Kidney epithelial cell (primary cell): ENCODE measurements around the gene CFAP61. TPM values are rescaled to one million over a fixed set of nuclear protein-coding genes. Genes with fewer than 3 reads are reported as not detected.

Source experiments
- DNase-seq: peaks from one replicate; pipeline ENCODE4 v3.0.0-alpha.2; 2010; ENCODE audit warnings: low read depth
- H3K27me3 ChIP-seq: 2 replicates; pipeline ENCODE4 v1.6.0; 2011; ENCODE audit warnings: low read length; ENCODE audit not compliant: control insufficient read depth, insufficient read depth
- H3K36me3 ChIP-seq: 2 replicates; pipeline ENCODE4 v1.5.1; 2011; ENCODE audit warnings: low read length; ENCODE audit not compliant: control insufficient read depth, insufficient read depth
- H3K4me3 ChIP-seq: 2 replicates; pipeline ENCODE4 v1.5.1; 2011; ENCODE audit warnings: low read depth, mild to moderate bottlenecking, control low read depth, low read length
- total RNA-seq: library from RNA; depleted of rRNA; stranded (reverse); fragments of >200 nt; gene quantifications from 2 replicates; pipeline ENCODE4 v1.2.3, GENCODE V29; 2015
- TF ChIP-seq, protein P1 (sequence below): IDR thresholded peaks from 2 replicates; pipeline ENCODE4 v1.5.1; 2011; ENCODE audit warnings: mild to moderate bottlenecking, moderate library complexity, low read length, control low read depth, inconsistent platforms; ENCODE audit not compliant: insufficient read depth, poor library complexity, severe bottlenecking

CFAP61 gene
- total RNA-seq, 1 donor from 2014 or later = not detected

DNA sequence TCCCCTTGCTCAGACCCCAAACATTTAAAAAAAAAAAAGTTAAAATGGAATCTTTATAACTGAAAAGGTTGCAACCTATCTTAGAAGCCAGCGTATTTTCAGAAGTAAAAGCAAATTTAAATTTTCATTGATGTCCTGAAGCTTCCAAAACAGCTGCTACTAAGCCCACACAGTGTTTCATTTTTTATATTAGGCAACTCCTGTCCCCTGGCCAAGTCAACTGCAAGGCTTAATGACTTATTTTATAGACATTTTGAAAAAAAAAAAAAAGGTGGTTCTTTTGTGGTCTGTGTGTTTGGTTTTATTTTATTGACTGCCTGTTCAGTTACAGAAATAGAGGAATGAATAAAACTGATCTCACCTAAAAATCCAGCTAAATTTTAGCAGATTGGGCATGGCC is 13.0 kb downstream of the CFAP61 start:
- H3K27me3 ChIP-seq = no peaks in the 10 kb centered on the region
- DNase-seq = no peak
- H3K4me3 ChIP-seq = no peak overlapping the region
- TF ChIP-seq, protein P1, sequence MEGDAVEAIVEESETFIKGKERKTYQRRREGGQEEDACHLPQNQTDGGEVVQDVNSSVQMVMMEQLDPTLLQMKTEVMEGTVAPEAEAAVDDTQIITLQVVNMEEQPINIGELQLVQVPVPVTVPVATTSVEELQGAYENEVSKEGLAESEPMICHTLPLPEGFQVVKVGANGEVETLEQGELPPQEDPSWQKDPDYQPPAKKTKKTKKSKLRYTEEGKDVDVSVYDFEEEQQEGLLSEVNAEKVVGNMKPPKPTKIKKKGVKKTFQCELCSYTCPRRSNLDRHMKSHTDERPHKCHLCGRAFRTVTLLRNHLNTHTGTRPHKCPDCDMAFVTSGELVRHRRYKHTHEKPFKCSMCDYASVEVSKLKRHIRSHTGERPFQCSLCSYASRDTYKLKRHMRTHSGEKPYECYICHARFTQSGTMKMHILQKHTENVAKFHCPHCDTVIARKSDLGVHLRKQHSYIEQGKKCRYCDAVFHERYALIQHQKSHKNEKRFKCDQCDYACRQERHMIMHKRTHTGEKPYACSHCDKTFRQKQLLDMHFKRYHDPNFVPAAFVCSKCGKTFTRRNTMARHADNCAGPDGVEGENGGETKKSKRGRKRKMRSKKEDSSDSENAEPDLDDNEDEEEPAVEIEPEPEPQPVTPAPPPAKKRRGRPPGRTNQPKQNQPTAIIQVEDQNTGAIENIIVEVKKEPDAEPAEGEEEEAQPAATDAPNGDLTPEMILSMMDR = no peak
- H3K36me3 ChIP-seq = no peaks in the 10 kb centered on the region

DNA sequence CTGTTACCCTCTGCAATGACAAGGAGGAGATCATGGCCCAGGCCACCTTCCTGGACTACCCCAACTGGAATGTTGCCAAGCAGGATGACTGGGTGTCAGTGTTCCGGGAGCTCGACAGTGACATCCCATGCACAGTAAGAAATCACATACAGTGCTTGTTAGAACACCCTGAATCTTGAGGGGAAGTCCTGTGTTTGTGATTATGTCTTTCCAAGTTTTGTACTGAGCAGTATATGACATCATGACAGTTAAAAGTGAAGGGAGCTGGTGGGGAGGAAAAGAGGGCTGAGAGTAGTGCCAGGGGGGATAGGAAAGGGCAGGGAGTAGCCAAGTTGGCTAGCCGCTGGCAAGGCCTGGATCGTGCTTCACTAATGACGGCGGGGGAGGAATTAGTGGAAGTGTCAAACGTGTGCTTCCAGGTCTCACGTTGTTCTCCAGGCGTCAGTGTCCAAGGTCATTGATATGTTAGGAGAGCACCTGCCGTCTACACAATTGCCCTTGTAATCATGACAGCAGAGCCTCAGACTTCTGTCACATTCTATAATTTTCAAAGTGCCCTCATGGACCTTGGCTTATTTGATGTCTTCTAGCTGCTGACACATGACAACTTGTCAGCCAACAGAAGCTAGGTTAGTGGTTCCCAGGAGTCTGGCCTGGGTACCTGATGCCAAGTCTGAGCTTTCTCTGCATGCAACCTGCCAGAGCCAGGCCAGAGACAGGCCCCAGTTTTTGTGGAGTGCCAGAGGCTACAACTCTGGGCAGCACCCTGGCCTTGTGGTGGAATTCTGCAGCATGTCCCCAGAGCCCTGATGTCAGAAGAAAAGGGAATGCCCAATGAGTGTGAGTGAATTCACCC is 18.8 kb downstream of the CFAP61 start:
- TF ChIP-seq, protein P1 = no peak
- DNase-seq = no peak

DNA sequence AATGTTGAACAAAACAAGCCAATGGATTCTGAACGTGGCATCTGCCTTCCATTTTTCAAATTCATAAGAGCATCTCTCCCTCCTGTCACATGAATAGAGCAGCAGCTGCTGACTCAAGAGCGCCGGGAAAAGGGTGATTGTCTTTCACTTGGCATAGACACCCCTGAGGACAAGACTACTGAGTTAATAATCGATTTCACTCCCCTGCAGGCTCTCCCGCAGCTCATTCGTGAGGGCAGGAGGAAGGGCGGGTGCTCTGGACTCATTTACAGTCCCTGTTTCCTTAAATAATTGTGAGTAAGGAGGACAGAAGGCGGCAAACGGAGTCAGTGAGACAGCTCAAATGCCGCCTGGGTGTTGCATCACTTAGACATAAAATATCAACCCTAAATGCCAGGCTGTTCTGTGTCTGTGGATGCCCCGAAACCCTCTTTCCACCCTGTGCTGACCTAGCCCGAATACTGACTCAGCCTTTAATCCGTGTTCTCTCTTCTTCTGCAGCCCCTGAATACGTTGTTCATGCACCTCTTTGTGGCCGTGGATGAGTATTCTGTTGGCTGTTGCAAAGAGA is 21.6 kb downstream of the CFAP61 start:
- DNase-seq = no peak
- Histone ChIP-seq H3K4me3 (no peak overlapping the region), H3K27me3 (peaks cover under 1% of the 10 kb centered on the region), H3K36me3 (no peaks in the 10 kb centered on the region)
- TF ChIP-seq, protein P1 = no peak

More for the DNA sequence above, 18.8 kb downstream of the CFAP61 start:
- Histone ChIP-seq H3K27me3 (no peaks in the 10 kb centered on the region), H3K4me3 (no peak overlapping the region), H3K36me3 (no peaks in the 10 kb centered on the region)

DNA sequence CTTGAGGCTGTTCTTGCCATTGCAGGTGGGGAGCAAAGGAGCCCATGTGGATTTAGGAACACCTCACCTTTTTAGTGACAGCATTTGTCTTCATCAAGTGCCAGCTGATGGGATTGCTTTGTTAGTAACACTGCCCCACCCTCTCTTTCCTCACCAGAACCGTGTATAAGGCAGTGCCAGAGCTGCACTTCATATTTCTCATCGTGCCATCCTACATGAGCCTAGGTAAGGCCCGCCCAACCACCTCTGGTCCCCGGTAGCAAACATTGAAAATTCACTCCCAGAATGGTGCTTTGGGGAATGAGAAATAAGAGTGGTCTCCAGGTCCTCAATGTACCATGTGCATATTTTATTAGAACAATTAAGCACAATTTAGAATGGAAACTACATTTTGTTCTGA is 22.7 kb downstream of the CFAP61 start:
- Histone ChIP-seq H3K27me3 (peaks cover 2% of the 10 kb centered on the region), H3K4me3 (no peak overlapping the region), H3K36me3 (no peaks in the 10 kb centered on the region)
- TF ChIP-seq, protein P1 = no peak
- DNase-seq = no peak

DNA sequence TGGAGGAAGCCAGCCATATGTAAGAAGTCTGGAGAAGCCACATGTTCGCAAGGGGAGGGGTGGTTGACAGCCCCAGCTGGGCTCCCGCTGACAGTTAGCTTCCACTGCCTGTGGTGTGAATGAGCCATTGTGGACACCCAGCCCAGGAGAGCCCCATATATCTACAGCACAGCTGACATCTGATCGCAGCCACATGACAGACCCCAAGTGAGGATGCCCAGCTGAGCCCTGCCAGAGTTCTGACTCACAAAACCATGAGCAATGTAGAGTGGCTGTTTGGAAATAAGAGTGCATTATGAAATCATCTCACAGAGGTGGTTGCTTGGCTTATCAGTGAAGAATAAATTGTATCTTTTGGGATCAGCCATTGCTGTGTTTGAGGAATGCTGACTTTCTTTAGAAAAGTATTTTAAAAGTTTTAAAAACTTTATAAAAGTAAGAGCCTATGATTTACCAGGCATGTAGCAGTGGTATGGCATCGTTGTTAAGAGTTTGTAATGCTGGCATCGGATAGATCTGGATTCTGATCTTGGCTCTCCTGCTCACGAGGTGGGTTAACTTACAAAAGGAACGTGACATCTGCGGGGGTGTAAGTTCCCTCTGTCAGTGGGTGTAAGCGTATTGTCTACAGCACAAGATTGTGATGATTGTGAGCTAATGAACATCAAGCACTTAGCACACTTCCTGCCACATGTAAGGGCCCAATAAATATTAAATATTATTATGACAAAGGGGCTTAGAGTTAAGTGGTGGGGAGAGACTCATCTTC is 24.1 kb downstream of the CFAP61 start:
- DNase-seq = no peak
- Histone ChIP-seq H3K27me3 (peaks cover 2% of the 10 kb centered on the region), H3K4me3 (no peak overlapping the region), H3K36me3 (no peaks in the 10 kb centered on the region)
- TF ChIP-seq, protein P1 = no peak
